GOT3 (cell line): ENCODE data around the gene FAM193B.

Source experiments
- DNase-seq: peaks from one replicate; lab custom pipeline; 2025; ENCODE audit warnings: mixed read lengths; lab: John Stamatoyannopoulos, UW

Gene FAM193B

DNA sequence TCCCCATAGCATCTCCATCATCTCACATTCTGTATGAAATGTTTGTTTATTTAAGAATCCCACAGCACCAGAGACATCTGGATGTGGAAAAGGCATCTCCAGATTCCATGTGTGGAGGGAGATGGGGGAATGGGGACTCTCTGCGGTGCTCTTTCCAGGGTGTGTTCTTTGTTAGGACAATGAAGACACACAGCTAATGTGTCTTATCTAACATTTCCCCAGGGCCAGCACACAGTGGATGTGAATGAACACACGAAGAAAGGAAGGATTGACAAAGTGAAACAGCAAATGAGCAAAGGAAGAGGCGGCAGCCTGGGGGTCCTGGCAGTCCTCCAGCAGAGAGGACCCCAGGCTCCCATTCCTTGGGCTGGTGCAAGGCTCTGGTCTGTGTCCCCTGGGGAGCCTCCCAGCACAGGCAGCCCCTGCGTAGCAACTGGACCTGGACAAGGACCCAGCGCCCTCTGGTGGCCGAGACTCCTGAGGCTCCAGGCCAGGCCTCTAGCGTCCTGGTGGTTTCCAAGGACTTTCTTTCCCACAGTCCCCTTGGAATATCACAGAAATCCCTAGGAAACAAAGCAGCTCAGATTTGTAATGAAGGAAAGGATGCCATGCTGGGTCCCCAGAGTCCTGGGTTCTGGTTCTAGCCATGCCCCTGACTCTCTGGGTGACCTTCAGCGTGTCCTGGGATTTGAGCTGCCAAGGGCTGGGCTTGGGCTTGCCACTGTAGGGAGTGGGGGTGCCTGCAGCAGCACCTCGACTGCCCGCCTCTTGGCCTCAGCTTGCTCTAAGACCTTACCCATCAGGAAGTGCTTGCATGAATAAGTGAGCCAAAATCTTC lies 53.5 kb downstream of the FAM193B start:
- DNase-seq: peak; percentile 74

DNA sequence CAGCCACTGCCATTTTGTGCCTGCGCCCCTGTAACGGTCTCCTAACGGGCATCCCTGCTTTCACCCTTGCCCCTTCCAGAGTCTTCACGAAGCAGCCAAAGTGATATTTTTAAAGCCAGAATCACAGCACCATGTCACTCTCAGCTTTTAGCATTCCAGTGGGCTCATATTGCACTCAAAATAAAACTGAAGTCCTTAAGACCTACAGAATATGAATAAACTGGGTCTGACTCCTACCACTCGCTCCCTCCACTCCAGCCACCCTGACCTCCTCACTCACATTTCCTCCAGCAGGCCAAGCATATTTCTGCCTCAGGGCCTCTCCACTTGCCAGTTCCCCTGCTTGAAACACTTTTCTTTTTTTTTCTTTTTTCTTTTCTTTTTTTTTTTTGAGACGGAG lies 54.5 kb downstream of the FAM193B start:
- no peak for DNase-seq

DNA sequence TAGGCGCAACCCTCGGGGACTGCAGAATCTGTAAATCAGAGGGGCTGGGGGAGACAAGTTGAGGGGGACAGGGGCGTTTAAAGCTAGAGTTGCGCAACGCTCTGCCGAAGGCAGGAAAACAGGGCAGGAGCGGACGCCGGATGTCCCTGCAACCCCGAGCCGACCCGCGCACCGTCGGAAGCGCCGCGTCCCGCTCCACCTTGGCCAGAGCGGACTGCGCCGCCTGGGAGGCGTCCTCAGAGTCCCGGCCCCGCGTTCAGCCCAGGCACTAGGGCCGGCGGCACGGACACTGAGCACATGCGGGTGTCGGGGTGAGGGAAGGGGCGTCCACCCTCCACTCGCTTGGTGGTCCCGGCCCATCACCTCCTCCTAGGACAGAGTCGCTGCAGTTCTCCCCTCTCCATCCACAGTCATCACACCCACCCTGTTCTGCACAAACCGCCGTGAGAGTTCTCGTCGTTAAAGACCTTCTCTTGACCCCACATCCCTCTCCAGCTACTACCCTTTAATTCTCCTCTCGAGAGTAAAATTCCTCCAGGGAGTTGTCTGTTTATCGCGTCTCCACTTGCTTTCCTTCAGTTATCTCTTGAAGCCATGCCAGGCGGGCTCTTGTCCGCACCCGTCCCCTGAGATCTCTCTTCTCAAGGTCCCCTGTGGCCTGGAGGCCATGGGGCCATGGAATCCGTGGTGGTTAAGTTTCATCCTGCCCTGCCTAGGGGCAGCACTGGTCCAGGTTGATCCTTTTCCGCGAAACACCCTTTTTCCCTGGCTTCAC lies 56.2 kb downstream of the FAM193B start:
- DNase-seq: no peak

DNA sequence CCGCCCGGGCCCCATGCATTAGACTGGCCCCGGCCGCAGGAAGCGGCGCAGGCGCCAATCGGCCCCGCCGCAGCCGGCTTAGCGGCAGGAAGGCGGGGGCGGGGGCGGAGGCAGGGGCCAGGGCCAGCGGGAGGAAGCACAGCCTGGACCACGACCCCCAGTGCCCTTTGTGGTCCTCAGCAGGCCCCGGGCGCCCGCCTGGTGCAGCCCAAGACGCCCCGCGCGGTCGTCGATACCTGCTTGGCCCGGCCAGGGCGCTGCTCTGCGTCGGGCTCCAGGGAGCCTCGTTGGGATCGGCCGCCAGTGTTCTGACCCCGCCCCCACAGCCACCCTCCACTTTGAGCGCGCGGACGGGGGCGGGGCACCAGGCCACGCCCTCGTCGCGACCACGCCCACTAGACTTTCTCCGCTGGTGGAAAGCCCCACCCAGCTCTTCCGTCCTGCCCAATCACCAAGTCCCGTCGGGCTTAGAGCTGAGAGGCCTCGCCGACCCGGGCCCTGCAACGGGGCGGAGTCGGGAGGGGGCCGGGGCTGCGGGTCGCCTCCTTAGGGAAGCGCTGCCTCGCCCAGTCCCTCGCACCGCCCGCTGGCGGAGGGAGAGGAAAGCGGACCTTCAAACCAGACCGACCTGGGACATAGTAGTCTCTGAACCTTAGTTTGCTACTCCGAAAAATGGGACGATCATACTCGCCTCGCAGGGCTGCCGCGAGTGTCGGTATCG lies 56.9 kb downstream of the FAM193B start, which contains the start of gene PDLIM7:
TSS of gene PDLIM7 (minus strand) at position 313 of the 721 bp plus-strand sequence. CDS start 1,092 bp downstream, outside the sequence.
- peak; percentile 96 for DNase-seq

DNA sequence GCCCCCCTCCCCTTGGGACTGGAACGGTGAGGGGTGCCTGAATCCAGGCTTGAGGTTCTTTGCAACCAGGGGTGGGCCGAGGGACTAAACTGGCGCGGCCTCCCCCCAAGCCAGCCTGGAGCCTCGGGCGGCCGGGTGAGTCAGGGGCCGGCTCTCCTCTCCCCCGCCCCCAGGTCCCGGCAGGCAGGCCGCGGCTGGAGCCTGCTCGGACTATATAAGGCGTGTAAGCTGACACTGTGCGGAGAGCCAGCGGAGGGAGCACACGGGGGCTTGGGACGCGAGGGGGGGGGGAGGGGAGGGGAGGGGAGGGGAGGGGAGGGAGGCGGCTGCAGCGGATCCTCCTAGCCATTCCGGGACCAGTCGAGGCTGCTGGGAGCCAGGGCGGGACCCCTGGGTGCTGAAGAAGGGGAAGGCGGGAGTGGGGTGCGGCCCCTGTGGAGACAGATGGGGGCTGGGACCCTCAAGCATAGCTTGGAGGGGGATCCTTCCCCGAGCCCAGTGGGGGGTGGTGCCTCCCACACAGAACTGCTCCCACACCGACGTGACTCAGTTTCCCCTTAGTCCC lies 57.6 kb downstream of the FAM193B start:
- peak; percentile 65 for DNase-seq

DNA sequence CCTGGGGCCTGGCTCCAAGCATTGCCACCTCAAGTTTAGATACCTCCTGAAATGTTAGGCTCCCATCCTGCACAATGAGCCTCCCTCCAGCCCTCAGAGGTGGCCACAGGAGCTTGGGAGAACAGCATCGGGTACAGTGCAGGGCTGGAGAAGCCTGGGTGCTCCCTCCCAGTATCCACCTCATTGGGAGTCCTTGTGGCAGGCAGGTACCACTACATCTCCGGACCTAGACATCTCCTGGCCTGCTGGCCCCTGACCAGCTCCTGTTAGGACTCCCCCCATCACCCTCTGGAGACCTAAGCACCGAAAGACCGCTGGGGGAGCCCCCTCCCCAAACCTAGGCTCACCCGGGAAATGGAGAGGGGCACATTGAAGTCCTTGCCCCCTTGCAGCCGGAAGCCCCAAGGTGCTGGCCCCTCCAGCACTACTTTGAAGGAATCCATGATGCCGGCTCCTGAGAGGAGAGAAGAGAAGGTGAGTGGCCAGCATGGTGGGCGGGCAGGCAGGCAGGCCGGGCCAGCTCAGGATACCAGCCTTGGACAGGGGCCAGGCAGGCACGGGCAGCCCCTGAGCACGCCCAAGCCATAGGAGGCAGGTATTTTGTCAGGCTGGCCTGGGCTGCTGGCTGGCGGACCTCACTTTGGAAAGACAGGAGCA lies 58.2 kb downstream of the FAM193B start:
- no peak for DNase-seq

DNA sequence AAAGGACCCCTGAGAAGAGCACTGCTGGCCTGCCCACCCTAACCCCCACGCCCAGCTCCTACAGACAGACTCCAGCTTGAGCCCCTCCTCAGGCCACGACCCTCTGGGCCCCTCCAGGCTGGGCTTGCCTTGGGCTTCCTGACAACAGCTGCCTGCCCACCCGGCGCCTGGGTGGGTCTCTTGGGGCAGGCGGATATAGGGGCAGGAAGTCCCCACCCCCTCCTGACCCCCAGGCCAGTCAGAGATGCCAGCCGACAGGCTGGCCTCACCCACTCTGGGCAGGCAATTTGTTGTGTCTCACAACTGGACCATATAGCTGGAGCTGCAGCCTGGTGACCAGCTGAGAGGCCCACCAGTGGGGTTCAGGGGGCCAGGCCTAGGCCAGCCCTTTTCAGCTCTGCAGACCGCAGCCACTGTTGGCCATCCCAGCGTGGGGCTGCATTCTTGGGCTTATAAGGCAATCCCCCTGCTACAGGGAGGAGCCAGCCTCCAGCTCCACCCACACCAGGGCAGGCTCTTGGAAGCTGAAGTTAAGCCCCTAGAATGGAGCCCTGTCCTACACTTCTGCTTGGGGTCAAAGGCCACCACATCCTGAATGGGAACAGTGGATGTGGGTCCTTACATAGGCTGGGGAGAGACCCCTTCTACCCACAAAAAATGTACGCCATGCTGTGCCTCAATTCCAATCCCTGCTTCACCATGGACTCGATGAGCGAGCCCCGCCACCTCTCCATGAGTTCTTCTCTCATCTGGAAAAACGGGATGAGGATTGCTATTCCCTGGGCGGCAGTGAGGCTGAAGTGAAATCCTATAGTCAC lies 58.9 kb downstream of the FAM193B start:
- peak; percentile 41 for DNase-seq

DNA sequence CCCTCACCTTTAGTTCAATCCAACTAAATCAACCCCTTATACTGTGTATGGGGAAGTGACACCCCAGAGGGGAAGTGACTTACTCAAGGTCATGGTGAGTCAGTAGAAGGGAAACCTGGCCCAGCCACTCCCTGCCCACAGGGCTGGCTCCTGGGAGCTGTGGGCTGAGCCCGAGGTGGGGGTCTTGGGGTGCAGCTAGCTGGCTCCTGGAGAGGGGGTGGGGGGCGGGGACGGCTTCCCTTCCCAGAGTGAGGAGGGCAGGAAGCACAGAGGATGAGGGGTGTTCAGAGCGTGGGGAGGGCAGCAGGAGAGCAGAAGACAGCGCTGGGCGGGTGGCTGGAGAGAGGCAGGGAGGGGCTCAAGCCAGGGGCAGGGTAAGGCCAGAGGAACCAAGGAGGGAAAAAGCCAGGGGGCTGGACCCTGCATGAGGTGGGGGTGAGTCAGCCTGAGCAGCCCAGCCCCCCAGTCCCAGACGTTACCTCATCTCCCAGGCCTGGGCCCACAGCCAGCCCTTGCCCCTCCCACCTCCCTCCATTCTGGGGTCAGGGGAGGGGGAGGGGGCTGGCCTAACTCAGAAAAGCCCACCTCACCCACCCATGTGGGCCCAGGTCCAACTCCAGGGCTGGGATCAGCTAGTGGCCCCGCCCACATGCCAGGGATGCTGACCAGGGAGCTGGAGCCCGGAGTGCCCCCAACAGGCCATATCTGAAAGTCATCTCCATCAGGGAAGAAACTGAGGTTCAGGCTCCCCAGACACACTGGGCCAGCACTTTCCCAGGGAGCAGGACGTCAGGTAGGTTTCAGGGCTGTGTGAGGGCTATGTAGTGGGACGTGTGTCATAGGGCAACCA lies 59.8 kb downstream of the FAM193B start:
- no peak for DNase-seq

DNA sequence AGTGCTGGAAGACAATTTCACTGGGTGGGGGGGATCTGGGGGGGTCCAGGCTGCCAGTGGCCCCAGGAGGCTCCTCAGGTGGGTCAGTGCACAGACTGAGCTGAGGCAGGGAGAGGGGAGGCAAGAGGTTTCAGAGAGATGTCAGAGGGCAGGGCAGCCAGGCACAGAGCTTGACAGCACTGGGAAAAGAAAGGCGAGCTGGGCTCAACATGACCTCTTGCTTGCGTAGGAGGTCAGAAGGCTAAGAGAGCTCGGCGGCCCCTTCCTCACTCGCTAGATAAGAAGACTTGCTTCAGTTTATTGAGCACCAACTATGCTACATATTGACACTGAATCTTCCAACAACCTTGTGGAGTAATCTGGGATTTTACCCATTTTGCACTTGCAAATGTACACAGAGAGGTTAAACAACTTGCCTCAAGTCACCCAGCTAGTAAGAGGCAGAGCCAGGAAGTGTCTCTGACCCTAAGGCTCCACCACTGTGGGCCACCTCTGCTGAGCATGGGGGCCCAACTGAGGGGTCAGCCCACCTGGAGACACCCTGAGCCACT lies 60.5 kb downstream of the FAM193B start:
- DNase-seq: no peak

DNA sequence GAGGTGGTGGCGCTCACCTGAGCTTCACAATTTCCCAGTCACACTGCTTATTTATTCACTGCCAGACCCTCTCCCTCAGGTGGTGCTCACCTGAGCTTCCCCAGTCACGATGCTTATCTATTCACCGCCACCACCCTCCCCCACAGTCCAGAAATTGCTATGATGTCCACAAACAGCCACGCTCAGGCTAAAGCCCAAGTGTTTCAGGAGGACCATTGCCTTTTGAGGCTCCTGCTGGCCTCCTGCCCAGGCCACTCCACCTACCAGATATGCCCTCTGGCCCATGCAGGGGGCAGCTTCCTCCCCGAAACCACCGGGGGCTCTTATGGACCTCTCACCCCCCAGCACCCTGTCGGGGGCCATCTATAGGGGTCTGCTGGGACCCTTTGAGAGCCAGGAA lies 61.5 kb downstream of the FAM193B start:
- DNase-seq: no peak

DNA sequence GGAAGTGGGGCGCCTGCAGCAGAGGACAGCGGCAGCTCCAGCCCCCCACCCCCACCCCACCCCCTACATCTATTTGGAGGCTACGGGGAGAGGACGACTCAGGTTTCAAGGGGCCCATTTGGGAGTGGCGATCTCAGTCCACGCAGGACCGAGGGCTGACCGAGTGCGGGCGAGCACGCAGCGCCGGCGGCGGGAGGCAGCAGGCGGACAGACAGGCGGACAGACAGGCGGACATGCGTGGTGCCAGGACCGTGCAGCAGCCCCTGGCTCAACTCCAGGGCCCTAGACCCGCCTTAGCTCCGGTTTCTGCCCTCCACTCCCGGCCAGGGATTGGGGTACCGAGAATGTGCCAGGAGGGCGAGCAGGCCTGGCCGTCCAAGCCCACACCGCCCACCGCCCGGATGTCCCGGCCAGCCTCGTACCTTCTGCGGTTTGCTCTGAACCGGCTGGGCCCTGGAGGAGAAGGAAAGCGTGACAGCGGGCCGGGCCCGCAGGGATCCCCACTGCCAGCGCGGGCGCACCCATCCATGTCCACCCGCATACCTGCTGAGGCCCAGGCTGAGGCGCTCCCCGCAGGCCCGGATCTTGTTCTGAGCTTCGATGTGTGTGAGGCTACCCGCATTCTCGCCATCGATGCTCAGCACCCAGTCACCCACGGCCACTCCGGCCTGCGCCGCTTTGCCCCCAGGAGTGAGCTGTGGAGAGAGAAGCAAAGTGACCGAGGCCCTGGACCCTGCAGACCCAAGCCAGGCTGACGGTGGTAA lies 62.2 kb downstream of the FAM193B start:
- DNase-seq: no peak

DNA sequence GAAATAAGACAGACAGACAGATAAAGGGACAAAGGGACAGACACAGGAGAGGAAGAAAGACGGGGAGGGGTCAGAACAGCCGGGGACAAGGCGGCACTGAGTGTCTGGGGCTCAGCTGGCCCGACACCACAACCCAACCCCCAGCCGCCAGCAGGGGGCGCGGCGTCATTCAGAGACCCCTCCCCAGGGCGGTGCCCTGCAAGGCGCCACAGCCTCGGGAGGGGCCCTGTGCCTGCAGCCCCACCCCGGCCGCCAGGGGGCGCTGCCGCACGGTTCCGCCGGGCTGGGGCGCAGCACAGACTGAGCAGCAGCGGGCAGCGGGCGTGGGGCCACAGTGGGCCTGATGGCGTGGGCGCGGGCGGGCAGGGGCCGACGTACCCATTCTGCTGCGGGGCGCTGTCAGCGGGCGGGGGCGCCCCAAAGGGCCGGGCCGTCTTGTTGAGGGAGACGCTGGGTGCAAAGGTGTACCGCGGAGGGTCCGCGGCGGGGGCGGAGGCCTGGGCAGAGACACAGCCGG lies 62.9 kb downstream of the FAM193B start:
- no peak for DNase-seq

DNA sequence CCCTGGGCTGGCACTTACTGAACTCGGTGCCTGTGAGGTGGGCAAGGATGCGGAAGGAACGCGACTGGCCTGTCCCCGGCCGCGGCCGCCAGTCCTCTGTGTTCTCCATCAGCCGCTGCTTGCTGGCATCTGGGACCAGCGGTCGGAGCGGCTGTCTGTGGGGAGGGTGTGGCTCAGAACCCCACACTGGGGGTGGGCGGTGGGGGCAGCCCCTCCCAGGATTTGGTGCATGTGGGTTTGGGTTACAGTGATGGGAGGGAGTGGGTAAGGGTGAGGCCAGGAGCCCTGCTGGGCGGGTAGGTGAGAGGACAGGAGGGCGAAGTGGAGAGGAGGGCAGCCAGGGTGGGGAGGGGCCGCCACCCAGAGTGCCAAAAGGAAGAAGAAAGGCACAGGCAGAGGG lies 63.4 kb downstream of the FAM193B start:
- no peak for DNase-seq

DNA sequence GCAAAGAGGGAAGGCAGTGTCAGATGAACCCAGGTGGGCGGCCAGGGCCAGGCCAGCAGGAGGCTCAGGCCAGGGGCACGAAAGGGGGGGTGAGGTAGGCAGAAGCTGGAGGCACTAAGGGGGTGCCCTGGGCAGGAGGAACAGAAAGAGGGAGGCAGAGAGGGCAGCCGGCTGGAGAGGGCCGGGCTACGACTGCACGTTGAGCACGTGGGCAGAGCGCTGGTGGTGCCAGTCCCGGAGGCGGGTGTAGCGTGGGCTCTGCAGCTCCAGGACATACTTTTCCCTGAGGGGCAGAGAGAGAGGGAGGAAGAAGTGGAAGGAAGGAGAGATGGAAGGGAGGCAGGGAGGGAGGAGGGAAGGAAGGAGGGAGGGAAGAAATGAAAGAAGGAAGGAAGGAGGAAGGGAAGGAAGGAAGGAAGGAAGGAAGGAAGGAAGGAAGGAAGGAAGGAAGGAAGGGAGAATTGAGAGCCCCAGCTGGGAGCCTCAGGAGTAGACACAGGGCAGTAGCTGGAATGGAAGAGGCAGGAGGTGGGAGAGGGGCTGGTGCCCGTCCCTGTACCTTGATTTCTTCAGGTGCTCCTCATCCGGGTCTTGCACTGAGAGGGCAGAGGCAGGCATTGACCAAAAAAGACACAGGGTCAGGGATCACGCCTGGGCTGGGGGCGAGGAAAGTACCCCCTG lies 63.9 kb downstream of the FAM193B start:
- DNase-seq: no peak

DNA sequence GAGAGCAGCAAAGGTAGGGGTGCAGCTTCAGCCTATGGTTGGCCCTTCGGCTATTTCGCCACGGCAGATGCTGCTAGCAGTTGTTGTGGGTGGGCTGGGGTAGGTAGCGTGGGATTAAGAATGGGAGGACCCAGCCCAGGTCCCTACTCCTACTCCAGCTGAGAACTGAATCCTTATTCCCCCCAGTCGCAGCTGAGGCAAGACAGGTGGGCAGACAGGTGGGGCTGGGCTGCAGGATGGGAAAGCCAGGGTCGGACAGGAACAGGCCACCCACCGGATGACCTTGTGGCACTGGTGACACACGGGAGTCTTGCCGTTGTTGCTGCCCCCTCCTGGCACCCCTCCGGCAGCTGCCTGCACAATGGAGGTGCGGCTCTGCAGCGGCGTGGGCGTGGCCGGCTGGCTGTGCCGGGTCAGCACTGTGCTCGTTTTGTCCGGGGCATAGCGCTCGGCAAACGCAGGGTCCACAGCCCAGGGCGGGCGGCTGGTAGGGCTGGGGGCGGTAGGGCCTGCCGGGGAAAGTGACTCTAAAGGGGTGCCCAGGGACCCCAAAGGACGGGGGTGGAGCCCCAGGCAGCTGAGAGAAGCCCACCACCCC lies 65.1 kb downstream of the FAM193B start:
- no peak for DNase-seq

DNA sequence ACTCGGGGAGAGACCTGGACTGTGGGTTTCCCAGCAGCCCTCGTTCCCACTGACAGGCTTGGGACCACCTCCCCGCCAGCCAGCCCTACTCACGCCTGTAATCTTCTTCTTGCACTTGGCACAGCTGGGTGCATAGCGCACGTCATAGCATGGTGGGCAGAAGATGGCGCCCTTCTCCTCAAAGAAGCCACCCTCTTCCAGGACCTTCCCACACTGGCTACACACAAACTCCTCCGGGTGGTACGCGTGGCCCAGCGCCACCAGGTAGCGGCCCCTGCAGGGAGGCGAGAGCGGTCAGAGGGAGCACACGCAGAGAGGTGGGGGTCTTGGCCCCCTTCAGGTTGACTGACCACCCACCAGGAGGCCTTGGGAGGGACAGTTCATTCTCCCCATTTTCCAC lies 66.4 kb downstream of the FAM193B start:
- DNase-seq: no peak

DNA sequence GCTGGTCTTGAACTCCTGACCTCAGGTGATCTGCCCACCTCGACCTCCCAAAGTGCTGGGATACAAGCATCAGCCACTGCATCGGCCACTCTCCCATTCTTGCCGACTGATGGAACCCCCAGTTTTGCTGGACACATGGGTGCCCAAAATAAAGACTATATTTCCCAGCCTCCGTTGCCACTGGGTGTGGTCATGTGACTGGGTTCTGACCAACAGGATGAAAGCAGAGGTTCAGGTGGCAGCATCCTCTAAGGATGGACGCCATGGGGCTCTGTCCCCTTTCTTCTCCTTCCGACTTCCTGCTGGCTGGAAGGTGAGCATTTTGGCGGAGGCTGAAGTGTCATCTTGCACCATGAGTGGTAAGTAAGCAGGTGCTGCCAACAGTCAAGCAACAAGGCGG lies 67.2 kb downstream of the FAM193B start:
- DNase-seq: no peak
